K562 (cell line): ENCODE measurements around the gene MGAT4B. TPM values are rescaled to one million over a fixed set of nuclear protein-coding genes. Genes with fewer than 3 reads are reported as not detected.
A peak's percentile ranks its signal among the peaks of the same experiment; 100 is the strongest.

ENCODE experiments used
- DMBX1 ChIP-seq: fragments of 250-450 bp; sonication (Bioruptor Pico); IDR thresholded peaks from 2 replicates; pipeline ENCODE4 v1.8.0; 2022; ENCODE audit warnings: inconsistent platforms, mild to moderate bottlenecking, moderate library complexity, borderline replicate concordance
- KLF6 ChIP-seq: fragments of 250-450 bp; sonication (Bioruptor Pico); IDR thresholded peaks from 2 replicates; pipeline ENCODE4 v1.4.0; 2020; ENCODE audit warnings: mild to moderate bottlenecking, moderate library complexity, borderline replicate concordance
- MEF2A ChIP-seq: IDR thresholded peaks from 2 replicates; pipeline ENCODE4 v1.6.1; 2011; ENCODE audit warnings: low read depth, mild to moderate bottlenecking, low read length, moderate library complexity; ENCODE audit not compliant: control insufficient read depth
- MIER1 ChIP-seq: fragments of 450-650 bp; IDR thresholded peaks from 2 replicates; pipeline ENCODE4 v1.6.1; 2016; ENCODE audit warnings: antibody characterized with exemption, mild to moderate bottlenecking, low read depth
- MYNN ChIP-seq, 2 experiments: sonication (generic); formaldehyde crosslinking in 1 of 2; IDR thresholded peaks; 2 replicates each; pipeline versions ENCODE4 v1.5.0 to v1.6.1; 2016 to 2020; ENCODE audit warnings: antibody characterized with exemption in 1 of 2, missing genetic modification reagents in 1 of 2
- NFIX ChIP-seq: fragments of 250-450 bp; sonication (Bioruptor Pico); IDR thresholded peaks from 2 replicates; pipeline ENCODE4 v1.4.0; 2020; ENCODE audit warnings: low read depth, mild to moderate bottlenecking, moderate library complexity
- RBBP5 ChIP-seq: fragments of 200-600 bp; sonication (generic); IDR thresholded peaks from 2 replicates; pipeline ENCODE4 v1.6.1; 2012; ENCODE audit warnings: borderline replicate concordance, mild to moderate bottlenecking, low read length, control low read depth, inconsistent platforms; ENCODE audit not compliant: insufficient read depth, poor library complexity, severe bottlenecking
- ZBTB7A ChIP-seq: IDR thresholded peaks from 2 replicates; pipeline ENCODE4 v1.6.1; 2011; ENCODE audit warnings: low read depth, mild to moderate bottlenecking, low read length, moderate library complexity, borderline replicate concordance; ENCODE audit not compliant: control insufficient read depth
- polyA plus RNA-seq, 8 experiments: library from polyadenylated mRNA; depleted of rRNA in 4 of 8; stranded (reverse) in 5 of 8; unstranded in 3 of 8; fragments of >200 nt; fragmentation: Nextera tagmentation in 2 of 8; fragmentation: Illumina TruSeq in 1 of 8; extraction: Ambion mirVana in 2 of 8; extraction: Trizol in 1 of 8; gene quantifications; 2 replicates each; pipeline versions ENCODE4 v1.2.1 to v1.2.3, GENCODE V29; 2011 to 2014; ENCODE audit warnings: inconsistent platforms in 1 of 8, missing spikeins in 1 of 8
- total RNA-seq, 7 experiments: library from RNA; depleted of rRNA in 6 of 7; stranded (reverse); fragments of >200 nt in 6 of 7; fragmentation: Illumina TruSeq in 2 of 7; extraction: Trizol in 2 of 7; gene quantifications; 2 replicates each; pipeline versions ENCODE4 v1.2.1 to v1.2.3, GENCODE V29; 2011 to 2021; ENCODE audit warnings: low replicate concordance in 1 of 7
- TF ChIP-seq, protein P1 (sequence below), 2 experiments: fragments of 450-650 bp; formaldehyde crosslinking in 1 of 2; IDR thresholded peaks; 2 replicates each; pipeline versions ENCODE4 v1.4.0 to v1.6.1; 2014 to 2020; ENCODE audit warnings: mild to moderate bottlenecking in 2 of 2, borderline replicate concordance in 1 of 2, low read depth in 1 of 2

Gene MGAT4B
- total and polyA plus RNA-seq, 9 of the 15 experiments (the other 6 are each of a cell fraction or from before 2014, with no cell fraction given) = 0.34 to 133 (median 75.4) TPM

DNA sequence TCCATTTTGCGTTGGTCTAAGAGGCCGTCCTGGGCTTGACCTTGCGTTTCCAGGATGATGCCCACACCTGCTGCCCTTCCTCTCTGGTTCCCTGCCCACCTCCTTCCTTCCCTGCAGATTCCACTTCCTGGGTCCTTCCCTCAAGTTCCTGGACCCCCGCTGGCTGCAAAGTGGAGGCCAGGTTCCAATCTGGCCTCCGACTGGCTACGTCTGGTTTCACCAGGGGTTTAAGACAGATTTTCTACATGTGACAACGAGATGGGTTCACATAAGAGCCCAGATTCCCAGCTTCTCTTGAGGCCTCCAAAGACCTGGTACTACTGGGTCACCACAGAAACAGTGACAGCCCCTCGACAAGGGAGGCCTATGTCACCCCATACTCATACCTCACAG is 2.1 kb downstream of the MGAT4B start (continued):
- 0 out of 2 replicates have a peak, but pooled peaks have one; percentile 23 for TF ChIP-seq MYNN (IDR thresholded peaks at IDR 0.05)
- TF ChIP-seq MYNN (CRISPR knock-in tag; IDR thresholded peaks at IDR 0.05) = no peak
- no peak for TF ChIP-seq KLF6 (CRISPR knock-in tag)
- TF ChIP-seq ZBTB7A = peak; percentile 3; the same call in 1 of the 2 replicates
- TF ChIP-seq MEF2A = no peak
- TF ChIP-seq, protein P1, sequence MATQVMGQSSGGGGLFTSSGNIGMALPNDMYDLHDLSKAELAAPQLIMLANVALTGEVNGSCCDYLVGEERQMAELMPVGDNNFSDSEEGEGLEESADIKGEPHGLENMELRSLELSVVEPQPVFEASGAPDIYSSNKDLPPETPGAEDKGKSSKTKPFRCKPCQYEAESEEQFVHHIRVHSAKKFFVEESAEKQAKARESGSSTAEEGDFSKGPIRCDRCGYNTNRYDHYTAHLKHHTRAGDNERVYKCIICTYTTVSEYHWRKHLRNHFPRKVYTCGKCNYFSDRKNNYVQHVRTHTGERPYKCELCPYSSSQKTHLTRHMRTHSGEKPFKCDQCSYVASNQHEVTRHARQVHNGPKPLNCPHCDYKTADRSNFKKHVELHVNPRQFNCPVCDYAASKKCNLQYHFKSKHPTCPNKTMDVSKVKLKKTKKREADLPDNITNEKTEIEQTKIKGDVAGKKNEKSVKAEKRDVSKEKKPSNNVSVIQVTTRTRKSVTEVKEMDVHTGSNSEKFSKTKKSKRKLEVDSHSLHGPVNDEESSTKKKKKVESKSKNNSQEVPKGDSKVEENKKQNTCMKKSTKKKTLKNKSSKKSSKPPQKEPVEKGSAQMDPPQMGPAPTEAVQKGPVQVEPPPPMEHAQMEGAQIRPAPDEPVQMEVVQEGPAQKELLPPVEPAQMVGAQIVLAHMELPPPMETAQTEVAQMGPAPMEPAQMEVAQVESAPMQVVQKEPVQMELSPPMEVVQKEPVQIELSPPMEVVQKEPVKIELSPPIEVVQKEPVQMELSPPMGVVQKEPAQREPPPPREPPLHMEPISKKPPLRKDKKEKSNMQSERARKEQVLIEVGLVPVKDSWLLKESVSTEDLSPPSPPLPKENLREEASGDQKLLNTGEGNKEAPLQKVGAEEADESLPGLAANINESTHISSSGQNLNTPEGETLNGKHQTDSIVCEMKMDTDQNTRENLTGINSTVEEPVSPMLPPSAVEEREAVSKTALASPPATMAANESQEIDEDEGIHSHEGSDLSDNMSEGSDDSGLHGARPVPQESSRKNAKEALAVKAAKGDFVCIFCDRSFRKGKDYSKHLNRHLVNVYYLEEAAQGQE (IDR thresholded peaks at IDR 0.05; ENCODE audit: borderline replicate concordance) = peak; percentile 9; the same call in 1 of the 2 replicates
- TF ChIP-seq, protein P1 (CRISPR knock-in tag; IDR thresholded peaks at IDR 0.05; ENCODE audit: low read depth) = no peak
- no peak for TF ChIP-seq DMBX1
- peak; percentile 8 for TF ChIP-seq RBBP5
- TF ChIP-seq NFIX (CRISPR knock-in tag) = no peak
- no peak for TF ChIP-seq MIER1
